HepG2 (cell line): ENCODE results near the gene EIF4G2. TPM values are rescaled to one million over a fixed set of nuclear protein-coding genes. Genes with fewer than 3 reads are reported as not detected.

Experiments used
- ARID2 ChIP-seq: sonication (generic); formaldehyde crosslinking; IDR thresholded peaks from 2 replicates; pipeline ENCODE4 v1.8.1; 2022; ENCODE audit warnings: mild to moderate bottlenecking, missing genetic modification reagents, borderline replicate concordance
- ATAD3A ChIP-seq: sonication (generic); formaldehyde crosslinking; IDR thresholded peaks from 2 replicates; pipeline ENCODE4 v1.4.0; 2020; ENCODE audit warnings: missing genetic modification reagents
- MYNN ChIP-seq: sonication (generic); formaldehyde crosslinking; IDR thresholded peaks from 2 replicates; pipeline ENCODE4 v1.4.0; 2020; ENCODE audit warnings: mild to moderate bottlenecking, low read depth, missing genetic modification reagents
- NCOA2 ChIP-seq: sonication (generic); formaldehyde crosslinking; IDR thresholded peaks from 2 replicates; pipeline ENCODE4 v1.8.0; 2022; ENCODE audit warnings: inconsistent platforms
- NKX3-1 ChIP-seq: sonication (generic); formaldehyde crosslinking; IDR thresholded peaks from 2 replicates; pipeline ENCODE4 v1.5.0; 2020; ENCODE audit warnings: missing genetic modification reagents
- PRPF4 ChIP-seq: fragments of 200-400 bp; formaldehyde crosslinking; IDR thresholded peaks from 2 replicates; pipeline ENCODE4 v1.6.1; 2016; ENCODE audit warnings: low read length, low read depth; ENCODE audit not compliant: poor library complexity, severe bottlenecking
- TBL1XR1 ChIP-seq: fragments of 150-350 bp; IDR thresholded peaks from 2 replicates; pipeline ENCODE4 v1.6.1; 2014; ENCODE audit warnings: borderline replicate concordance, low read length; ENCODE audit not compliant: partially characterized antibody
- TBX2 ChIP-seq: sonication (generic); formaldehyde crosslinking; IDR thresholded peaks from 2 replicates; pipeline ENCODE4 v1.5.0; 2020; ENCODE audit warnings: missing genetic modification reagents, mild to moderate bottlenecking, borderline replicate concordance
- TCF7L2 ChIP-seq: IDR thresholded peaks from 2 replicates; pipeline ENCODE4 v1.6.1; 2011; ENCODE audit warnings: mild to moderate bottlenecking, low read depth, low read length, moderate library complexity
- ZKSCAN1 ChIP-seq: fragments of 150-350 bp; IDR thresholded peaks from 2 replicates; pipeline ENCODE4 v1.6.1; 2014; ENCODE audit warnings: low read length
- ZNF180 ChIP-seq: sonication (generic); formaldehyde crosslinking; IDR thresholded peaks from 2 replicates; pipeline ENCODE4 v1.4.0; 2020; ENCODE audit warnings: low read depth, missing genetic modification reagents, borderline replicate concordance
- ZNF552 ChIP-seq: sonication (generic); formaldehyde crosslinking; IDR thresholded peaks from 2 replicates; pipeline ENCODE4 v1.9.0; 2022; ENCODE audit warnings: missing genetic modification reagents, mild to moderate bottlenecking, borderline replicate concordance
- ZNF577 ChIP-seq: sonication (generic); formaldehyde crosslinking; IDR thresholded peaks from 2 replicates; pipeline ENCODE4 v1.4.0; 2020; ENCODE audit warnings: mild to moderate bottlenecking, low read depth, missing genetic modification reagents, borderline replicate concordance
- ZNF737 ChIP-seq: sonication (generic); formaldehyde crosslinking; IDR thresholded peaks from 2 replicates; pipeline ENCODE4 v1.5.0; 2020; ENCODE audit warnings: missing genetic modification reagents, mild to moderate bottlenecking, borderline replicate concordance
- polyA plus RNA-seq, 8 experiments: library from polyadenylated mRNA; depleted of rRNA in 3 of 8; stranded (reverse) in 7 of 8; unstranded in 1 of 8; fragments of >200 nt; fragmentation: Illumina TruSeq in 4 of 8; extraction: Trizol in 4 of 8; gene quantifications; 2 replicates each; pipeline versions ENCODE4 v1.2.1 to v1.2.3, GENCODE V29; 2011 to 2016; ENCODE audit warnings: low read depth in 4 of 8, missing spikeins in 1 of 8, mixed read lengths in 1 of 8; ENCODE audit not compliant: insufficient read depth in 1 of 8
- total RNA-seq, 5 experiments: library from RNA; depleted of rRNA; stranded (reverse); fragments of >200 nt; fragmentation: Illumina TruSeq; extraction: Trizol; gene quantifications; 2 replicates each; pipeline ENCODE4 v1.2.3, GENCODE V29; 2016; ENCODE audit warnings: low read depth in 1 of 5
- TF ChIP-seq, protein P1 (sequence below): sonication (generic); formaldehyde crosslinking; IDR thresholded peaks from 2 replicates; pipeline ENCODE4 v1.4.0; 2020; ENCODE audit warnings: missing genetic modification reagents, borderline replicate concordance
- TF ChIP-seq, protein P2 (sequence below): sonication (generic); formaldehyde crosslinking; IDR thresholded peaks from 2 replicates; pipeline ENCODE4 v1.8.1; 2023; ENCODE audit warnings: mild to moderate bottlenecking, moderate library complexity, missing genetic modification reagents
- TF ChIP-seq, protein P3 (sequence below): IDR thresholded peaks from 2 replicates; pipeline ENCODE4 v1.6.1; 2016
- TF ChIP-seq, protein P4 (sequence below): sonication (generic); formaldehyde crosslinking; IDR thresholded peaks from 2 replicates; pipeline ENCODE4 v1.4.0; 2020; ENCODE audit warnings: missing genetic modification reagents

EIF4G2 gene
- total and polyA plus RNA-seq, 2 of the 13 experiments (the other 11 are each of a cell fraction or from before 2014, with no cell fraction given), result 362 to 546 TPM

DNA sequence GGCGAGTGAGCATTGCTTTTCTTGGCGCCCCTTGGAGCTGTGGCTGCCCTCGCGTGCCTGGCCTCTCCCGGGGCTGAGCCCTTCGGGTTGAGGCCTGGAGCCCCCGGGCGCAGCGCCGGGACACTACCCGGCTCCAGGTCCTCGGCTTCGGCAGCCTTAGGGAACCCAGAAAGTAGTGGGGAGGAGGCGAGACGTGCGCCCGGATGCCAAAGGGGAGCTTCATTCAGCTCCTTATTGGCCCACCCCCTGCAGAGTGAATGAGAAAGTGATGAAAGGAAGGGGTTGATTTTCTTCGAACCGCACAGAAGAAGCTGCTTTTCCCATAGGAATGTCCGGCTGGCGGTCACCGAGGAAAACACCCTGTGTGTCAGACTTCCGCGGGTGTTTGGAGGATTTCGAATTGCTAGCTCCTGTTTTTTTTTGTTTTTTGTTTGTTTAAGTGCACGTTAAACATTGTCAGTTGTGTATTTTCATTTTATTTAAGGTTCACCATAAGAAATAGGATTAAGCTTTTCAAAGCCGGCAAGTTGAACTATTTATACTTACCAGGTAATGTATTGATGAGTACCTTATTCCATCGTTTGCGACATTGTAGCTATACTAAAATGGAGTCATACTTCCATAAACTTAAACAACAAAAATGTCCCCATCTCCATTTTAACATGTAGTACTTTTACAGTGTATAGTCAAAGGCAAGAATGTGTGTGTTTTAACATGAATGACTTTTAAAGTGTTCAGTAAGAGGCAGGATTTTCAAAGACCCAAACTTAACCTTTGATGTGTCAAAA lies 841 bp upstream of the EIF4G2 start (continued):
- TF ChIP-seq, protein P1, sequence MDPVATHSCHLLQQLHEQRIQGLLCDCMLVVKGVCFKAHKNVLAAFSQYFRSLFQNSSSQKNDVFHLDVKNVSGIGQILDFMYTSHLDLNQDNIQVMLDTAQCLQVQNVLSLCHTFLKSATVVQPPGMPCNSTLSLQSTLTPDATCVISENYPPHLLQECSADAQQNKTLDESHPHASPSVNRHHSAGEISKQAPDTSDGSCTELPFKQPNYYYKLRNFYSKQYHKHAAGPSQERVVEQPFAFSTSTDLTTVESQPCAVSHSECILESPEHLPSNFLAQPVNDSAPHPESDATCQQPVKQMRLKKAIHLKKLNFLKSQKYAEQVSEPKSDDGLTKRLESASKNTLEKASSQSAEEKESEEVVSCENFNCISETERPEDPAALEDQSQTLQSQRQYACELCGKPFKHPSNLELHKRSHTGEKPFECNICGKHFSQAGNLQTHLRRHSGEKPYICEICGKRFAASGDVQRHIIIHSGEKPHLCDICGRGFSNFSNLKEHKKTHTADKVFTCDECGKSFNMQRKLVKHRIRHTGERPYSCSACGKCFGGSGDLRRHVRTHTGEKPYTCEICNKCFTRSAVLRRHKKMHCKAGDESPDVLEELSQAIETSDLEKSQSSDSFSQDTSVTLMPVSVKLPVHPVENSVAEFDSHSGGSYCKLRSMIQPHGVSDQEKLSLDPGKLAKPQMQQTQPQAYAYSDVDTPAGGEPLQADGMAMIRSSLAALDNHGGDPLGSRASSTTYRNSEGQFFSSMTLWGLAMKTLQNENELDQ (CRISPR knock-in tag), result no peak
- TF ChIP-seq, protein P2, sequence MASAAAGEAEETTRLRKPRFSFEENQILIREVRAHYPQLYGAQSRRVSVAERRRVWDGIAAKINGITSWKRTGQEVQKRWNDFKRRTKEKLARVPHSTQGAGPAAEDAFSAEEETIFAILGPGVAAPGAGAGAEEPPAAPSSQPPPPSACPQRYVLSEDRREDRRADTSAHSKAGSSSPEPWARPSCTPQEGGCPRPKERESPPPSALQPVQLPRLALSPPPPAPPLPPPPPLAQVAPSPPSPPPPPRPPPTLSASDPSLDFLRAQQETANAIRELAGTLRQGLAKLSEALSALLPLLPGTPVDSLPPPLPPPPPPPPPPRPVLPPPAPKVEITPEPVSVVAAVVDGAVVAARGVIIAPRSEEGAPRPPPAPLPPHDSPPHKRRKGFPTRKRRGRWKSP, result no peak
- TF ChIP-seq PRPF4 (no peak), ZNF737 (CRISPR knock-in tag) (0 out of 2 replicates have a peak, but pooled peaks have one; percentile 21), NCOA2 (0 out of 2 replicates have a peak, but pooled peaks have one; percentile 3), ATAD3A (CRISPR knock-in tag) (no peak), ZNF180 (CRISPR knock-in tag) (no peak), MYNN (CRISPR knock-in tag) (peak; percentile 10; the same call in 1 of the 2 replicates), TBX2 (CRISPR knock-in tag) (no peak), TCF7L2 (no peak), ZNF577 (CRISPR knock-in tag) (no peak), TBL1XR1 (no peak), ZKSCAN1 (no peak), NKX3-1 (CRISPR knock-in tag) (no peak), ARID2 (CRISPR knock-in tag) (no peak), ZNF552 (CRISPR knock-in tag) (no peak)
- TF ChIP-seq, protein P3, sequence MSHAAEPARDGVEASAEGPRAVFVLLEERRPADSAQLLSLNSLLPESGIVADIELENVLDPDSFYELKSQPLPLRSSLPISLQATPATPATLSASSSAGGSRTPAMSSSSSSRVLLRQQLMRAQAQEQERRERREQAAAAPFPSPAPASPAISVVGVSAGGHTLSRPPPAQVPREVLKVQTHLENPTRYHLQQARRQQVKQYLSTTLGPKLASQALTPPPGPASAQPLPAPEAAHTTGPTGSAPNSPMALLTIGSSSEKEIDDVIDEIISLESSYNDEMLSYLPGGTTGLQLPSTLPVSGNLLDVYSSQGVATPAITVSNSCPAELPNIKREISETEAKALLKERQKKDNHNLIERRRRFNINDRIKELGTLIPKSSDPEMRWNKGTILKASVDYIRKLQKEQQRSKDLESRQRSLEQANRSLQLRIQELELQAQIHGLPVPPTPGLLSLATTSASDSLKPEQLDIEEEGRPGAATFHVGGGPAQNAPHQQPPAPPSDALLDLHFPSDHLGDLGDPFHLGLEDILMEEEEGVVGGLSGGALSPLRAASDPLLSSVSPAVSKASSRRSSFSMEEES (CRISPR knock-in tag), result no peak; the same call in 1 of the 2 replicates
- TF ChIP-seq, protein P4, sequence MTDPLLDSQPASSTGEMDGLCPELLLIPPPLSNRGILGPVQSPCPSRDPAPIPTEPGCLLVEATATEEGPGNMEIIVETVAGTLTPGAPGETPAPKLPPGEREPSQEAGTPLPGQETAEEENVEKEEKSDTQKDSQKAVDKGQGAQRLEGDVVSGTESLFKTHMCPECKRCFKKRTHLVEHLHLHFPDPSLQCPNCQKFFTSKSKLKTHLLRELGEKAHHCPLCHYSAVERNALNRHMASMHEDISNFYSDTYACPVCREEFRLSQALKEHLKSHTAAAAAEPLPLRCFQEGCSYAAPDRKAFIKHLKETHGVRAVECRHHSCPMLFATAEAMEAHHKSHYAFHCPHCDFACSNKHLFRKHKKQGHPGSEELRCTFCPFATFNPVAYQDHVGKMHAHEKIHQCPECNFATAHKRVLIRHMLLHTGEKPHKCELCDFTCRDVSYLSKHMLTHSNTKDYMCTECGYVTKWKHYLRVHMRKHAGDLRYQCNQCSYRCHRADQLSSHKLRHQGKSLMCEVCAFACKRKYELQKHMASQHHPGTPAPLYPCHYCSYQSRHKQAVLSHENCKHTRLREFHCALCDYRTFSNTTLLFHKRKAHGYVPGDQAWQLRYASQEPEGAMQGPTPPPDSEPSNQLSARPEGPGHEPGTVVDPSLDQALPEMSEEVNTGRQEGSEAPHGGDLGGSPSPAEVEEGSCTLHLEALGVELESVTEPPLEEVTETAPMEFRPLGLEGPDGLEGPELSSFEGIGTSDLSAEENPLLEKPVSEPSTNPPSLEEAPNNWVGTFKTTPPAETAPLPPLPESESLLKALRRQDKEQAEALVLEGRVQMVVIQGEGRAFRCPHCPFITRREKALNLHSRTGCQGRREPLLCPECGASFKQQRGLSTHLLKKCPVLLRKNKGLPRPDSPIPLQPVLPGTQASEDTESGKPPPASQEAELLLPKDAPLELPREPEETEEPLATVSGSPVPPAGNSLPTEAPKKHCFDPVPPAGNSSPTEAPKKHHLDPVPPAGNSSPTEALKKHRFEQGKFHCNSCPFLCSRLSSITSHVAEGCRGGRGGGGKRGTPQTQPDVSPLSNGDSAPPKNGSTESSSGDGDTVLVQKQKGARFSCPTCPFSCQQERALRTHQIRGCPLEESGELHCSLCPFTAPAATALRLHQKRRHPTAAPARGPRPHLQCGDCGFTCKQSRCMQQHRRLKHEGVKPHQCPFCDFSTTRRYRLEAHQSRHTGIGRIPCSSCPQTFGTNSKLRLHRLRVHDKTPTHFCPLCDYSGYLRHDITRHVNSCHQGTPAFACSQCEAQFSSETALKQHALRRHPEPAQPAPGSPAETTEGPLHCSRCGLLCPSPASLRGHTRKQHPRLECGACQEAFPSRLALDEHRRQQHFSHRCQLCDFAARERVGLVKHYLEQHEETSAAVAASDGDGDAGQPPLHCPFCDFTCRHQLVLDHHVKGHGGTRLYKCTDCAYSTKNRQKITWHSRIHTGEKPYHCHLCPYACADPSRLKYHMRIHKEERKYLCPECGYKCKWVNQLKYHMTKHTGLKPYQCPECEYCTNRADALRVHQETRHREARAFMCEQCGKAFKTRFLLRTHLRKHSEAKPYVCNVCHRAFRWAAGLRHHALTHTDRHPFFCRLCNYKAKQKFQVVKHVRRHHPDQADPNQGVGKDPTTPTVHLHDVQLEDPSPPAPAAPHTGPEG (CRISPR knock-in tag), result 0 out of 2 replicates have a peak, but pooled peaks have one; percentile 7
